Measurements from ENCODE around the gene TMEM256.

TMEM256 gene

GRCh38 chr17:7354262-7354843 is 49.5 kb downstream of the TMEM256 start:
- Mint-ChIP-seq H3K4me3 (no peak overlapping the region), H3K27ac (peak overlapping the region; percentile 26), H3K9me3 (no peaks in the 10 kb centered on the region), H3K27me3 (peaks cover 28% of the 10 kb centered on the region), H3K36me3 (peaks cover 26% of the 10 kb centered on the region), H3K4me1 (peaks cover 53% of the 10 kb centered on the region)
- CTCF ChIA-PET = interaction anchor here (1.2 to 4.5 kb wide), 6 partner anchors 16 to 235 kb away, joined by 3 to 56 read pairs (median 16); partner anchors contain the start of genes ACAP1, SENP3, SOX15 and TMEM102
- peak; percentile 37 for DNase-seq
